Stimulated activated CD8-positive, alpha-beta memory T cell treated with anti-CD3 and anti-CD28 coated beads, Interleukin-12 subunit alpha, Interleukin-12 subunit beta, amount 100 ng/mL, for 4 hours (primary cell): ENCODE data around the gene NBEAL2.
"Not testable (repeated sequence)": the region's sequence is repeated elsewhere in the genome, so short reads cannot be mapped to it uniquely, and the experiment has no call there.

Experiments
- DNase-seq: peaks from one replicate; pipeline ENCODE4 v3.0.0-alpha.2; 2020; ENCODE audit warnings: low read depth

NBEAL2 gene

GRCh38 chr3:46962427-46962826 lies 17.0 kb upstream of the NBEAL2 start:
- DNase-seq: no peak

GRCh38 chr3:46962990-46963389 lies 16.5 kb upstream of the NBEAL2 start:
- DNase-seq: no peak

GRCh38 chr3:46964038-46964590 lies 15.4 kb upstream of the NBEAL2 start:
- DNase-seq: not testable (repeated sequence)

GRCh38 chr3:46965151-46965550 lies 14.3 kb upstream of the NBEAL2 start:
- DNase-seq: no peak

GRCh38 chr3:46966811-46967210 lies 12.7 kb upstream of the NBEAL2 start:
- DNase-seq: no peak

- DNase-seq: no peak
Measured at GRCh38 chr3:46968783-46969428, 10.6 kb upstream of the NBEAL2 start.

- DNase-seq: no peak
Measured at GRCh38 chr3:46970391-46971091, 8.9 kb upstream of the NBEAL2 start.

GRCh38 chr3:46971151-46971550 lies 8.3 kb upstream of the NBEAL2 start:
- DNase-seq: no peak

- no peak for DNase-seq
Measured at GRCh38 chr3:46971742-46972141, 7.7 kb upstream of the NBEAL2 start.

GRCh38 chr3:46972396-46972795 lies 7.1 kb upstream of the NBEAL2 start:
- DNase-seq: no peak

- DNase-seq: no peak
Measured at GRCh38 chr3:46974421-46975171, 4.9 kb upstream of the NBEAL2 start.

- peak; percentile 85 for DNase-seq
Measured at GRCh38 chr3:46976326-46977190, 2.9 kb upstream of the NBEAL2 start, which contains the start of gene CCDC12. CCDC12 (minus strand) TSS chr3:46976745; CDS start chr3:46976732, 13 bp downstream.

GRCh38 chr3:46977811-46978195 lies 1.7 kb upstream of the NBEAL2 start:
- no peak for DNase-seq

GRCh38 chr3:46978381-46978780 lies 1.1 kb upstream of the NBEAL2 start:
- no peak for DNase-seq

- no peak for DNase-seq
Measured at GRCh38 chr3:46979958-46980497, 562 bp downstream of the NBEAL2 start.

- no peak for DNase-seq
Measured at GRCh38 chr3:46981932-46982471, 2.5 kb downstream of the NBEAL2 start.

- no peak for DNase-seq
Measured at GRCh38 chr3:46982546-46982945, 3.1 kb downstream of the NBEAL2 start.

GRCh38 chr3:46984591-46985459 lies 5.4 kb downstream of the NBEAL2 start:
- no peak for DNase-seq

GRCh38 chr3:46985588-46985987 lies 6.1 kb downstream of the NBEAL2 start:
- DNase-seq: no peak

- no peak for DNase-seq
Measured at GRCh38 chr3:46986055-46986730, 6.7 kb downstream of the NBEAL2 start.
